Measurements from ENCODE around the gene CASP1. TPM values are rescaled to one million over a fixed set of nuclear protein-coding genes. Genes with fewer than 3 reads are reported as not detected.

CASP1 gene
- total and polyA plus RNA-seq, 2 donors (not counting 3 experiments of a cell fraction or from before 2014, with no cell fraction given): 1.8 to 12.4 TPM

DNA sequence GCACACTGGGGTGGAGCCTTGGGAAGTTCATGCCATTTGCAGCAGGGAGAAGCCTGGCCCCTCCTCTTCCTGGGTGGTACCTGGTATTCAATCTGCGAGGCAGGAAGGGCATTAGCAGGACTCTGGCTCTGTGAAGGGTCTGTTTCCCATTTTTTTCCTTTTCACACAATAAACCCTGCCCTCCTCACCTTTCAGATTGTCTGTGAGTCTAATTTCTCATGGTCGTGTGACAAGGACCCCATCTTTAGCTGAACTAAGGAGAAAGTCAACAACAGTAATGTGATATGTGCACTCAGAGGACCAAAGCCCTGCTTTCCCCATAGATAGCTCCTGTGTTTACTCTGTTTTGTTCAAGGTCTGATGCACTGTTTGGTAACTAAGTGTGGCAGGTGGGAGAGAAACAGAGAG, 39.9 kb downstream of the CASP1 start:
- H4K20me1 ChIP-seq (replicated peaks; ENCODE audit: control insufficient read depth, extremely low read depth, insufficient read depth, low read length): no peaks in the 10 kb centered on the region
- no peak overlapping the region for H3K4me2 ChIP-seq (ENCODE audit: insufficient read depth, low read length)
- BruUV-seq (replicated peaks): no TSS peak
- CTCF ChIA-PET: no interaction called here
- TF ChIP-seq MYC (IDR thresholded peaks at IDR 0.05; ENCODE audit: low read depth, low read length) (no peak), POLR2AphosphoS5 (IDR thresholded peaks at IDR 0.05; ENCODE audit: insufficient read depth, low read depth, low read length) (no peak), JUN (IDR thresholded peaks at IDR 0.05; ENCODE audit: borderline replicate concordance, insufficient read depth, insufficient read length, low read depth) (no peak), POLR2A (IDR thresholded peaks at IDR 0.05; ENCODE audit: low read depth, low read length) (no peak), FOS (IDR thresholded peaks at IDR 0.05; ENCODE audit: borderline replicate concordance, insufficient read depth, low read length) (no peak), EZH2 (IDR thresholded peaks at IDR 0.05; ENCODE audit: borderline replicate concordance, low read depth, low read length, severe bottlenecking) (no peak), GATA2 (IDR thresholded peaks at IDR 0.05; ENCODE audit: insufficient read depth, insufficient read length, low read depth, low read length) (no peak)
- TF ChIP-seq, protein P1, sequence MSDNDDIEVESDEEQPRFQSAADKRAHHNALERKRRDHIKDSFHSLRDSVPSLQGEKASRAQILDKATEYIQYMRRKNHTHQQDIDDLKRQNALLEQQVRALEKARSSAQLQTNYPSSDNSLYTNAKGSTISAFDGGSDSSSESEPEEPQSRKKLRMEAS (IDR thresholded peaks at IDR 0.05; ENCODE audit: insufficient read depth, insufficient read length): no peak
- TF ChIP-seq, protein P2, sequence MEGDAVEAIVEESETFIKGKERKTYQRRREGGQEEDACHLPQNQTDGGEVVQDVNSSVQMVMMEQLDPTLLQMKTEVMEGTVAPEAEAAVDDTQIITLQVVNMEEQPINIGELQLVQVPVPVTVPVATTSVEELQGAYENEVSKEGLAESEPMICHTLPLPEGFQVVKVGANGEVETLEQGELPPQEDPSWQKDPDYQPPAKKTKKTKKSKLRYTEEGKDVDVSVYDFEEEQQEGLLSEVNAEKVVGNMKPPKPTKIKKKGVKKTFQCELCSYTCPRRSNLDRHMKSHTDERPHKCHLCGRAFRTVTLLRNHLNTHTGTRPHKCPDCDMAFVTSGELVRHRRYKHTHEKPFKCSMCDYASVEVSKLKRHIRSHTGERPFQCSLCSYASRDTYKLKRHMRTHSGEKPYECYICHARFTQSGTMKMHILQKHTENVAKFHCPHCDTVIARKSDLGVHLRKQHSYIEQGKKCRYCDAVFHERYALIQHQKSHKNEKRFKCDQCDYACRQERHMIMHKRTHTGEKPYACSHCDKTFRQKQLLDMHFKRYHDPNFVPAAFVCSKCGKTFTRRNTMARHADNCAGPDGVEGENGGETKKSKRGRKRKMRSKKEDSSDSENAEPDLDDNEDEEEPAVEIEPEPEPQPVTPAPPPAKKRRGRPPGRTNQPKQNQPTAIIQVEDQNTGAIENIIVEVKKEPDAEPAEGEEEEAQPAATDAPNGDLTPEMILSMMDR (IDR thresholded peaks at IDR 0.05; ENCODE audit: extremely low read depth in 1 of 2, insufficient read depth in 1 of 2, low read depth in 1 of 2, low read length in 2 of 2): no peak
- H3K27ac ChIP-seq (ENCODE audit: insufficient read depth, low read depth, low read length): no peak overlapping the region
- H3K79me2 ChIP-seq (ENCODE audit: control insufficient read depth, insufficient read depth, low read length): no peaks in the 10 kb centered on the region
- H2AFZ ChIP-seq (ENCODE audit: low read depth, low read length): peak overlapping the region; percentile 9
- intact Hi-C loops (cut with micrococcal nuclease) (no loop called here), dilution Hi-C loops (cut with MboI; ENCODE audit: extremely low pct_ligation_motif_present, low sequenced_read_pairs) (no loop called here)
- POLR2A ChIA-PET: no interaction called here
- H3K27me3 ChIP-seq (ENCODE audit: control insufficient read depth in 2 of 2, insufficient read depth in 2 of 2, low read length in 2 of 2): no peaks in the 10 kb centered on the region
- DNase-seq (ENCODE audit: low read depth, low spot score): no peak
- H3K9ac ChIP-seq (replicated peaks; ENCODE audit: extremely low read depth, insufficient read depth, low read length): no peak overlapping the region
- H3K4me3 ChIP-seq (replicated peaks in 1 of 3; ENCODE audit: insufficient read depth in 1 of 3, low read depth in 1 of 3, low read length in 3 of 3): no peak overlapping the region
- H3K9me3 ChIP-seq (replicated peaks; ENCODE audit: control insufficient read depth, insufficient read depth, low read length): no peaks in the 10 kb centered on the region
- no peaks in the 10 kb centered on the region for H3K9me1 ChIP-seq (replicated peaks; ENCODE audit: control insufficient read depth, extremely low read depth, insufficient read depth, low read length)
- peaks cover 3% of the 10 kb centered on the region for H3K4me1 ChIP-seq (ENCODE audit: control insufficient read depth, extremely low read depth, insufficient read depth, low read length)
- H3K36me3 ChIP-seq (ENCODE audit: control insufficient read depth in 2 of 2, extremely low read depth in 1 of 2, insufficient read depth in 2 of 2, low read length in 2 of 2): no peaks in the 10 kb centered on the region
- FAIRE-seq: no peak

All from endothelial cell of umbilical vein (primary cell).